Right atrium auricular region (tissue), 2 donors: ENCODE data around the gene MSMP. TPM values are rescaled to one million over a fixed set of nuclear protein-coding genes. Genes with fewer than 3 reads are reported as not detected.

ENCODE experiments used
- DNase-seq: peaks from one replicate; pipeline ENCODE4 v3.0.0-alpha.2; 2019; ENCODE audit warnings: low spot score
- H3K27ac ChIP-seq, 2 donors: fragments of 200-600 bp; sonication (generic); 1 replicate in 1 of 2; 2 replicates in 1 of 2; pipeline ENCODE4 v1.5.1; 2016 to 2019
- H3K27me3 ChIP-seq, 2 donors: fragments of 200-600 bp; sonication (generic); one replicate each; pipeline versions ENCODE4 v1.5.1 to v1.6.0; 2017 to 2019
- H3K36me3 ChIP-seq: fragments of 200-600 bp; sonication (generic); one replicate; pipeline ENCODE4 v1.5.1; 2016
- H3K4me1 ChIP-seq, 2 donors: fragments of 200-600 bp; sonication (generic); one replicate each; pipeline versions ENCODE4 v1.5.1 to v1.6.0; 2017 to 2019
- H3K4me3 ChIP-seq, 2 donors: fragments of 200-600 bp; sonication (generic); 1 replicate in 1 of 2; 2 replicates in 1 of 2; pipeline ENCODE4 v1.5.1; 2017 to 2019; ENCODE audit warnings: mild to moderate bottlenecking in 1 of 2, moderate library complexity in 1 of 2
- H3K9me3 ChIP-seq, 2 donors: fragments of 200-600 bp; sonication (generic); one replicate each; pipeline ENCODE4 v1.5.1; 2019
- total RNA-seq, 2 donors: library from RNA; depleted of rRNA; stranded (reverse); fragments of >200 nt; gene quantifications; one replicate each; pipeline ENCODE4 v1.1.0, GENCODE V29; 2016
- TF ChIP-seq, protein P1 (sequence below), 2 donors: fragments of 200-600 bp; sonication (generic); IDR thresholded peaks; one replicate each; pipeline ENCODE4 v1.5.1; 2019; ENCODE audit warnings: antibody characterized with exemption in 2 of 2

MSMP gene
- total RNA-seq, 2 donors from 2014 or later = not detected

DNA sequence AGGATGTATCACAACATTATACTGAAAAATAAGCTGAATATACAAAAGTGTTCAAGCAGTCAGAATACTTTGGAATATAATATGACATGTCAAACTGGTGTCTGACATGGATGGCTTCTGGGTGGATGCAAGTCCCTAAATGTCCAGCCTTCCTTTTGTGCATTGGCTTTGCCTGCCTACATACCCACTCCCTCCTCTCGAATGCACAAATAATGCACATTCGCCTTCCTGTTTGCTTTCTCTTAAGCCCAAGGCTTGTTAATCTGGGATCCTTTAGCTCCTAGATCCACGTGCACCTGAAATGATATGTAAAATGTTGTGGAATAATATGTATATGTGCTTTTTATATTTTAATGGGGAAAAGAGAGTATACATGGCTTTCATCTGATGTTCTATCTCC is 24.4 kb upstream of the MSMP start:
- H3K4me3 ChIP-seq = no peak overlapping the region
- TF ChIP-seq, protein P1, sequence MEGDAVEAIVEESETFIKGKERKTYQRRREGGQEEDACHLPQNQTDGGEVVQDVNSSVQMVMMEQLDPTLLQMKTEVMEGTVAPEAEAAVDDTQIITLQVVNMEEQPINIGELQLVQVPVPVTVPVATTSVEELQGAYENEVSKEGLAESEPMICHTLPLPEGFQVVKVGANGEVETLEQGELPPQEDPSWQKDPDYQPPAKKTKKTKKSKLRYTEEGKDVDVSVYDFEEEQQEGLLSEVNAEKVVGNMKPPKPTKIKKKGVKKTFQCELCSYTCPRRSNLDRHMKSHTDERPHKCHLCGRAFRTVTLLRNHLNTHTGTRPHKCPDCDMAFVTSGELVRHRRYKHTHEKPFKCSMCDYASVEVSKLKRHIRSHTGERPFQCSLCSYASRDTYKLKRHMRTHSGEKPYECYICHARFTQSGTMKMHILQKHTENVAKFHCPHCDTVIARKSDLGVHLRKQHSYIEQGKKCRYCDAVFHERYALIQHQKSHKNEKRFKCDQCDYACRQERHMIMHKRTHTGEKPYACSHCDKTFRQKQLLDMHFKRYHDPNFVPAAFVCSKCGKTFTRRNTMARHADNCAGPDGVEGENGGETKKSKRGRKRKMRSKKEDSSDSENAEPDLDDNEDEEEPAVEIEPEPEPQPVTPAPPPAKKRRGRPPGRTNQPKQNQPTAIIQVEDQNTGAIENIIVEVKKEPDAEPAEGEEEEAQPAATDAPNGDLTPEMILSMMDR (IDR thresholded peaks at IDR 0.05) = no peak
- no peaks in the 10 kb centered on the region for H3K36me3 ChIP-seq
- DNase-seq = no peak
- no peaks in the 10 kb centered on the region for H3K27me3 ChIP-seq
- no peaks in the 10 kb centered on the region for H3K9me3 ChIP-seq
- H3K4me1 ChIP-seq = peaks cover 0 to 9% of the 10 kb centered on the region in 2 donors
- no peak overlapping the region for H3K27ac ChIP-seq

GRCh38 chr9:35776018-35776417 is 21.9 kb upstream of the MSMP start:
- H3K27me3 ChIP-seq = no peaks in the 10 kb centered on the region
- H3K9me3 ChIP-seq = no peaks in the 10 kb centered on the region
- H3K27ac ChIP-seq = no peak overlapping the region
- no peak for DNase-seq
- no peaks in the 10 kb centered on the region for H3K36me3 ChIP-seq
- H3K4me1 ChIP-seq = peaks cover 0 to 23% of the 10 kb centered on the region in 2 donors
- no peak overlapping the region for H3K4me3 ChIP-seq
- TF ChIP-seq, protein P1 (IDR thresholded peaks at IDR 0.05) = no peak

GRCh38 chr9:35774907-35775635 is 21.0 kb upstream of the MSMP start:
- Histone ChIP-seq H3K4me3 (no peak overlapping the region), H3K27me3 (no peaks in the 10 kb centered on the region), H3K4me1 (peaks cover 0 to 31% of the 10 kb centered on the region in 2 donors), H3K36me3 (no peaks in the 10 kb centered on the region), H3K27ac (no peak overlapping the region), H3K9me3 (no peaks in the 10 kb centered on the region)
- no peak for DNase-seq
- TF ChIP-seq, protein P1 (IDR thresholded peaks at IDR 0.05) = no peak

DNA sequence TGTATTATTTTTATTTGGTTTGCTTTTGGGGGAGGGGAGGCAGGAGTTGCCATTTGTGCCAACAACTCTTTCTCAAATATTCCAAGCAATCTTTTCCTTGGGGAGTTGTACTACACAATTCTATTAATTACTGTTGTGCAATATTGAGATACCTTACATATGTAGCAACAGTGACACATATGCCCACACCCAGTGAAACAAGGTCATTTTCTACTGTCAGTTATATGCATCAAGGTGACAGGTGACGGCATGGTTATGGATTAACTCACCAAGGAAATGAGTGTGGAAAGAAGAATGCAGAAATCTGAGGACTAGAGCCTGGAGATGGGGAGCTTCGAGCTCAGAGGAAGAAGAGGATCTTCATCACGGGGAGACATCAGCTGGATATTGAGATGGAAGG is 17.9 kb upstream of the MSMP start:
- TF ChIP-seq, protein P1 (IDR thresholded peaks at IDR 0.05) = no peak

GRCh38 chr9:35771534-35771933 is 17.5 kb upstream of the MSMP start:
- no peak overlapping the region for H3K4me3 ChIP-seq
- no peaks in the 10 kb centered on the region for H3K36me3 ChIP-seq
- no peaks in the 10 kb centered on the region for H3K27me3 ChIP-seq
- TF ChIP-seq, protein P1 (IDR thresholded peaks at IDR 0.05) = no peak
- DNase-seq = no peak
- H3K4me1 ChIP-seq = peaks cover 0 to 31% of the 10 kb centered on the region in 2 donors
- H3K9me3 ChIP-seq = no peaks in the 10 kb centered on the region
- H3K27ac ChIP-seq = peak overlapping the region; percentile 69 to 75

More for the DNA sequence above, 17.9 kb upstream of the MSMP start:
- Histone ChIP-seq H3K4me1 (peaks cover 0 to 31% of the 10 kb centered on the region in 2 donors), H3K4me3 (no peak overlapping the region), H3K36me3 (no peaks in the 10 kb centered on the region), H3K27ac (peak overlapping the region; percentile 69 to 75), H3K27me3 (no peaks in the 10 kb centered on the region), H3K9me3 (no peaks in the 10 kb centered on the region)
- DNase-seq = no peak

GRCh38 chr9:35771075-35771433 is 17.0 kb upstream of the MSMP start:
- H3K9me3 ChIP-seq = no peaks in the 10 kb centered on the region
- H3K4me1 ChIP-seq = peaks cover 0 to 31% of the 10 kb centered on the region in 2 donors
- H3K4me3 ChIP-seq = no peak overlapping the region
- no peak for DNase-seq
- H3K36me3 ChIP-seq = no peaks in the 10 kb centered on the region
- peak overlapping the region; percentile 69 to 75 for H3K27ac ChIP-seq
- TF ChIP-seq, protein P1 (IDR thresholded peaks at IDR 0.05) = no peak
- no peaks in the 10 kb centered on the region for H3K27me3 ChIP-seq
